ENCODE measurements around the gene LCN1. TPM values are rescaled to one million over a fixed set of nuclear protein-coding genes. Genes with fewer than 3 reads are reported as not detected.
A peak's percentile ranks its signal among the peaks of the same experiment; 100 is the strongest.

The LCN1 gene
- 1 to 10 TPM in 1 of 2 donors, not detected in 1; 2.0 TPM for total RNA-seq
- long read RNA-seq: 0 reads

GRCh38 chr9:135520916-135521607 is at the start of gene LCN1:
LCN1 (plus strand) TSS chr9:135521440; CDS start chr9:135521498, 58 bp downstream.
- ATAC-seq (no peak), DNase-seq (no peak)
- intact Hi-C loops (cut with DNase I): no loop called here

- intact Hi-C loops (cut with DNase I): no loop called here
Observed at GRCh38 chr9:135471791-135472640, 49.2 kb upstream of the LCN1 start.

GRCh38 chr9:135473972-135474543 is 47.2 kb upstream of the LCN1 start:
- ATAC-seq: no peak
- intact Hi-C loops (cut with DNase I): no loop called here
- no peak for DNase-seq

More at GRCh38 chr9:135471791-135472640, 49.2 kb upstream of the LCN1 start:
- DNase-seq (no peak), ATAC-seq (no peak)

GRCh38 chr9:135474915-135475314 is 46.3 kb upstream of the LCN1 start:
- ATAC-seq: no peak
- intact Hi-C loops (cut with DNase I): no loop called here
- no peak for DNase-seq

- intact Hi-C loops (cut with DNase I): no loop called here
- DNase-seq (no peak), ATAC-seq (no peak)
Observed at GRCh38 chr9:135476561-135477355, 44.5 kb upstream of the LCN1 start.

- no peak for ATAC-seq
- intact Hi-C loops (cut with DNase I): no loop called here
Observed at GRCh38 chr9:135478191-135478590, 43.0 kb upstream of the LCN1 start.

GRCh38 chr9:135478829-135479468 is 42.3 kb upstream of the LCN1 start:
- ATAC-seq (peak; percentile 62 to 68), DNase-seq (peak; percentile 52)
- intact Hi-C loops (cut with DNase I): no loop called here

More at GRCh38 chr9:135478191-135478590, 43.0 kb upstream of the LCN1 start:
- no peak for DNase-seq

GRCh38 chr9:135479469-135480052 is 41.7 kb upstream of the LCN1 start, which contains the start of gene PPP1R26:
PPP1R26 (plus strand) TSS chr9:135479782; CDS start chr9:135484511, 4,729 bp downstream.
- ATAC-seq: peak; percentile 13 to 54
- intact Hi-C loops (cut with DNase I): no loop called here
- DNase-seq: peak; percentile 57

GRCh38 chr9:135480071-135480939 is 40.9 kb upstream of the LCN1 start:
- peak; percentile 66 to 80 for ATAC-seq
- intact Hi-C loops (cut with DNase I): no loop called here

GRCh38 chr9:135480940-135481310 is 40.3 kb upstream of the LCN1 start:
- ATAC-seq: no peak
- DNase-seq: no peak
- intact Hi-C loops (cut with DNase I): no loop called here

More at GRCh38 chr9:135480071-135480939, 40.9 kb upstream of the LCN1 start:
- DNase-seq: peak; percentile 54

- no peak for ATAC-seq
- no peak for DNase-seq
- intact Hi-C loops (cut with DNase I): no loop called here
Observed at GRCh38 chr9:135482015-135482754, 39.1 kb upstream of the LCN1 start.

GRCh38 chr9:135484460-135485277 is 36.6 kb upstream of the LCN1 start:
- intact Hi-C loops (cut with DNase I): no loop called here
- ATAC-seq: no peak
- no peak for DNase-seq

- intact Hi-C loops (cut with DNase I): no loop called here
- DNase-seq (no peak), ATAC-seq (no peak)
Observed at GRCh38 chr9:135485385-135485784, 35.9 kb upstream of the LCN1 start.

- no peak for ATAC-seq
- DNase-seq: no peak
- intact Hi-C loops (cut with DNase I): no loop called here
Observed at GRCh38 chr9:135485832-135486231, 35.4 kb upstream of the LCN1 start.

- DNase-seq: no peak
- intact Hi-C loops (cut with DNase I): no loop called here
- no peak for ATAC-seq
Observed at GRCh38 chr9:135486267-135487065, 34.8 kb upstream of the LCN1 start.

All from left cardiac atrium (tissue), 4 donors.